Pancreas (tissue), 10 donors: ENCODE measurements around the gene GPR39. TPM values are rescaled to one million over a fixed set of nuclear protein-coding genes. Genes with fewer than 3 reads are reported as not detected.

Experiments
- ATAC-seq, 4 donors: fragments of 200-7000 bp; cut with Tn5 transposase; one replicate each; pipeline versions ENCODE4 v1.8.0 to v1.9.1; 2020; ENCODE audit warnings: mild to moderate bottlenecking in 4 of 4, moderate library complexity in 4 of 4
- DNase-seq, 6 donors: peaks; one replicate each; pipeline ENCODE4 v3.0.0-alpha.2; 2020
- FAIRE-seq: peaks from 2 replicates; lab custom pipeline; 2012; peaks lifted over from hg19 to GRCh38; lab: Jason Lieb, UNC
- H3K27ac ChIP-seq, 4 donors: fragments of 200-600 bp; sonication (generic); 1 replicate in 3 of 4; 2 replicates in 1 of 4; pipeline versions ENCODE4 v1.5.0 to v1.8.0; 2020
- H3K27me3 ChIP-seq, 4 donors: fragments of 200-600 bp; one replicate each; pipeline ENCODE4 v1.8.0; 2021
- H3K36me3 ChIP-seq, 3 donors: fragments of 200-600 bp; sonication (generic) in 1 of 3; one replicate each; pipeline versions ENCODE4 v1.5.0 to v1.8.0; 2020 to 2021
- H3K4me1 ChIP-seq, 3 donors: fragments of 200-600 bp; one replicate each; pipeline ENCODE4 v1.8.0; 2021
- H3K4me3 ChIP-seq, 4 donors: fragments of 200-600 bp; sonication (generic) in 2 of 4; one replicate each; pipeline versions ENCODE4 v1.5.0 to v1.8.0; 2020 to 2021
- H3K9me3 ChIP-seq, 4 donors: fragments of 200-600 bp; one replicate each; pipeline ENCODE4 v1.8.0; 2021
- CTCF ChIP-seq, 4 donors: fragments of 200-600 bp; sonication (generic) in 3 of 4; IDR thresholded peaks; one replicate each; pipeline versions ENCODE4 v1.5.0 to v1.8.0; 2021; ENCODE audit warnings: antibody characterized with exemption in 4 of 4
- WGBS, 2 donors: extraction: QIAGEN DNeasy Blood & Tissue Kit; methylation state at CpG; one replicate each; pipeline ENCODE4 v1.1.7; 2013; 5-methylcytosine and 5-hydroxymethylcytosine counted together
- intact Hi-C, 3 donors: fragments of 100-400 bp; cut with DNase I; formaldehyde crosslinking; loops; one replicate each; pipeline versions ENCODE4 v1.11.1 to v1.14.2; 2022
- polyA plus RNA-seq, 2 donors: library from polyadenylated mRNA; stranded (reverse); fragments of 200-250 nt; gene quantifications; one replicate each; pipeline ENCODE4 v1.2.3, GENCODE V29; 2013
- total RNA-seq, 6 donors: library from RNA; stranded (reverse); fragmentation: NEBNext Ultra II Directional in 4 of 6; extraction: Animal tissue kit (Norgen Biotek cat#: 25700) in 4 of 6; gene quantifications; one replicate each; pipeline versions ENCODE4 v1.2.1 to v1.2.4, GENCODE V29; 2021 to 2023
- donor health status: healthy with polysubstance abuse.
- donor health status: DM: no; HTN: no; CAD: no; lungs with moderate emphysema.
- donor health status: DM: no; HTN: no; CAD: no.
- donor health status: control.
- donor health status: control.
- donor health status: Bipolar disorder and iron deficiency.
- donor health status: DM: yes; HTN: yes; CAD: no.
- donor health status: DM: no; HTN: no; CAD: no.
- donor health status: DM: no; HTN: no; CAD: no.
- donor health status: DM: yes; HTN: yes; CAD: no.

The GPR39 gene
- total and polyA plus RNA-seq, 8 donors = 2.3 to 8.1 (median 3.9) TPM

GRCh38 chr2:132542953-132543569 is 126.5 kb downstream of the GPR39 start:
- intact Hi-C loops = loop anchor here in 1 of 3 donors (5.0 kb wide), 1 partner anchor 629 kb away; no protein-coding TSS in a partner anchor
- Histone ChIP-seq H3K36me3 (no peaks in the 10 kb centered on the region), H3K4me3 (no peak overlapping the region), H3K9me3 (no peaks in the 10 kb centered on the region), H3K27me3 (no peaks in the 10 kb centered on the region), H3K27ac (no peak overlapping the region), H3K4me1 (no peaks in the 10 kb centered on the region)
- DNase-seq (no peak), FAIRE-seq (no peak), ATAC-seq (no peak)
- WGBS, 2 donors = 77 to 92% methylated on average over 4 of the region's 4 CpGs
- TF ChIP-seq CTCF (IDR thresholded peaks at IDR 0.05) = no peak

- DNase-seq (no peak), ATAC-seq (no peak), FAIRE-seq (no peak)
- Histone ChIP-seq H3K36me3 (no peaks in the 10 kb centered on the region), H3K4me1 (no peaks in the 10 kb centered on the region), H3K27me3 (no peaks in the 10 kb centered on the region), H3K4me3 (no peak overlapping the region), H3K27ac (no peak overlapping the region), H3K9me3 (no peaks in the 10 kb centered on the region)
- no peak for TF ChIP-seq CTCF (IDR thresholded peaks at IDR 0.05)
- intact Hi-C loops = loop anchor here in 1 of 3 donors (5.0 kb wide), 1 partner anchor 628 kb away; no protein-coding TSS in a partner anchor
- WGBS, 2 donors = 42 to 70% methylated on average over 1 of the region's 1 CpG
Observed at GRCh38 chr2:132544006-132544630, 127.5 kb downstream of the GPR39 start.

GRCh38 chr2:132547090-132547687 is 130.6 kb downstream of the GPR39 start:
- Histone ChIP-seq H3K4me1 (no peaks in the 10 kb centered on the region), H3K27ac (no peak overlapping the region), H3K4me3 (no peak overlapping the region), H3K27me3 (no peaks in the 10 kb centered on the region), H3K36me3 (no peaks in the 10 kb centered on the region), H3K9me3 (no peaks in the 10 kb centered on the region)
- 21 to 23% methylated on average over 5 of the region's 5 CpGs for WGBS, 2 donors
- ATAC-seq (peak; percentile 80 to 96 (median 92)), FAIRE-seq (no peak), DNase-seq (peak in 5 of 6 donors; percentile 54 to 80 (median 73))
- intact Hi-C loops = loop anchor here in 1 of 3 donors (5.0 kb wide), 1 partner anchor 625 kb away; no protein-coding TSS in a partner anchor
- TF ChIP-seq CTCF (IDR thresholded peaks at IDR 0.05) = peak; percentile 45 to 70 (median 56)

DNA sequence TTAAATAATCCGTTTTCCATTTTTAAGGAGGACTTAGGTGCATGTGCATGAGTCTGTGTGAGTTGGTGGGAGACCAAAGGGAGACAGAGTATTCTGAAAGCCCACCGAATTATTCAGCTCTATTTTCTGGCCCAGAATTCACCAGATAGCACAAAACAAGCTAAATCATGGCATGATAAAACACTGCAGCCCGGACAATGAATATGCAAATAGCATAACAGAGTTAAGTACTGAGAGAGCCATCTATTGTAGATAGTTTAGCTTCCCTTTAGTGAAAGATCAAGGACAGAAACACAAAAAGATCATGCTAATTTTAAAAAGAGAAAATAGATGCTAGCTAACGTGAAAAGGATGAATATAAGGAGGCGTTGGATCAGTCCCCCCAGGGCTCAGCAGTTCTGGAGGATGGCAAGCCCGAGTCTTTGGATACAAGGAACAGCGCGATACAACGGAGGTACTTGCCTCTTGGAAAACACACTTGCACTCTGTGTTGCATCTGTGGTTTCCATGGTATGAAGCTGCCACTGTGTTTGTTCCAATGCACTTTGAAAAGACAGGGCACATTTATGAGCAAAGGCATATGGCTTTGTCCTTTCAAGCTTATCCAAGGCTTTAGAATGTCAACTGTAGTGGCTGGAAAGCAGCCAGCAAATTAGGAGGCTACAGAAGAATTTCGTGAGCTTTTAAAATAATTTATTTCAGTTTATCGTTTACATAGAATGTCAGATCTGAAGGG is 133.5 kb downstream of the GPR39 start:
- WGBS, 2 donors = 78 to 84% methylated on average over 11 of the region's 11 CpGs
- FAIRE-seq (no peak), DNase-seq (no peak)

More for the DNA sequence above, 133.5 kb downstream of the GPR39 start:
- ATAC-seq = no peak
- intact Hi-C loops = loop anchor here in 1 of 3 donors (5.0 kb wide), 1 partner anchor 622 kb away; no protein-coding TSS in a partner anchor
- no peak overlapping the region for H3K27ac ChIP-seq
- H3K4me3 ChIP-seq = no peak overlapping the region
- H3K36me3 ChIP-seq = no peaks in the 10 kb centered on the region
- no peak for TF ChIP-seq CTCF (IDR thresholded peaks at IDR 0.05)
- no peaks in the 10 kb centered on the region for H3K9me3 ChIP-seq
- no peaks in the 10 kb centered on the region for H3K27me3 ChIP-seq
- no peaks in the 10 kb centered on the region for H3K4me1 ChIP-seq
